Measurements from ENCODE around the gene SORCS2.

SORCS2 gene

GRCh38 chr4:7391637-7392437, 199.5 kb downstream of the SORCS2 start:
- TF ChIP-seq FOXP2 (optimal IDR thresholded peaks at IDR 0.05; ENCODE audit: borderline replicate concordance, extremely low read depth, extremely low read length, insufficient read depth) (no peak), POLR2AphosphoS5 (IDR thresholded peaks at IDR 0.05; ENCODE audit: low read depth, low read length) (no peak), SIN3A (IDR thresholded peaks at IDR 0.05; ENCODE audit: borderline replicate concordance, insufficient read depth, low read length) (no peak), TAF1 (IDR thresholded peaks at IDR 0.05; ENCODE audit: borderline replicate concordance, insufficient read depth, low read length) (no peak)
- TF ChIP-seq, protein P1, sequence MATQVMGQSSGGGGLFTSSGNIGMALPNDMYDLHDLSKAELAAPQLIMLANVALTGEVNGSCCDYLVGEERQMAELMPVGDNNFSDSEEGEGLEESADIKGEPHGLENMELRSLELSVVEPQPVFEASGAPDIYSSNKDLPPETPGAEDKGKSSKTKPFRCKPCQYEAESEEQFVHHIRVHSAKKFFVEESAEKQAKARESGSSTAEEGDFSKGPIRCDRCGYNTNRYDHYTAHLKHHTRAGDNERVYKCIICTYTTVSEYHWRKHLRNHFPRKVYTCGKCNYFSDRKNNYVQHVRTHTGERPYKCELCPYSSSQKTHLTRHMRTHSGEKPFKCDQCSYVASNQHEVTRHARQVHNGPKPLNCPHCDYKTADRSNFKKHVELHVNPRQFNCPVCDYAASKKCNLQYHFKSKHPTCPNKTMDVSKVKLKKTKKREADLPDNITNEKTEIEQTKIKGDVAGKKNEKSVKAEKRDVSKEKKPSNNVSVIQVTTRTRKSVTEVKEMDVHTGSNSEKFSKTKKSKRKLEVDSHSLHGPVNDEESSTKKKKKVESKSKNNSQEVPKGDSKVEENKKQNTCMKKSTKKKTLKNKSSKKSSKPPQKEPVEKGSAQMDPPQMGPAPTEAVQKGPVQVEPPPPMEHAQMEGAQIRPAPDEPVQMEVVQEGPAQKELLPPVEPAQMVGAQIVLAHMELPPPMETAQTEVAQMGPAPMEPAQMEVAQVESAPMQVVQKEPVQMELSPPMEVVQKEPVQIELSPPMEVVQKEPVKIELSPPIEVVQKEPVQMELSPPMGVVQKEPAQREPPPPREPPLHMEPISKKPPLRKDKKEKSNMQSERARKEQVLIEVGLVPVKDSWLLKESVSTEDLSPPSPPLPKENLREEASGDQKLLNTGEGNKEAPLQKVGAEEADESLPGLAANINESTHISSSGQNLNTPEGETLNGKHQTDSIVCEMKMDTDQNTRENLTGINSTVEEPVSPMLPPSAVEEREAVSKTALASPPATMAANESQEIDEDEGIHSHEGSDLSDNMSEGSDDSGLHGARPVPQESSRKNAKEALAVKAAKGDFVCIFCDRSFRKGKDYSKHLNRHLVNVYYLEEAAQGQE (IDR thresholded peaks at IDR 0.05; ENCODE audit: insufficient read depth in 1 of 2, low read depth in 2 of 2, low read length in 2 of 2): no peak

DNA sequence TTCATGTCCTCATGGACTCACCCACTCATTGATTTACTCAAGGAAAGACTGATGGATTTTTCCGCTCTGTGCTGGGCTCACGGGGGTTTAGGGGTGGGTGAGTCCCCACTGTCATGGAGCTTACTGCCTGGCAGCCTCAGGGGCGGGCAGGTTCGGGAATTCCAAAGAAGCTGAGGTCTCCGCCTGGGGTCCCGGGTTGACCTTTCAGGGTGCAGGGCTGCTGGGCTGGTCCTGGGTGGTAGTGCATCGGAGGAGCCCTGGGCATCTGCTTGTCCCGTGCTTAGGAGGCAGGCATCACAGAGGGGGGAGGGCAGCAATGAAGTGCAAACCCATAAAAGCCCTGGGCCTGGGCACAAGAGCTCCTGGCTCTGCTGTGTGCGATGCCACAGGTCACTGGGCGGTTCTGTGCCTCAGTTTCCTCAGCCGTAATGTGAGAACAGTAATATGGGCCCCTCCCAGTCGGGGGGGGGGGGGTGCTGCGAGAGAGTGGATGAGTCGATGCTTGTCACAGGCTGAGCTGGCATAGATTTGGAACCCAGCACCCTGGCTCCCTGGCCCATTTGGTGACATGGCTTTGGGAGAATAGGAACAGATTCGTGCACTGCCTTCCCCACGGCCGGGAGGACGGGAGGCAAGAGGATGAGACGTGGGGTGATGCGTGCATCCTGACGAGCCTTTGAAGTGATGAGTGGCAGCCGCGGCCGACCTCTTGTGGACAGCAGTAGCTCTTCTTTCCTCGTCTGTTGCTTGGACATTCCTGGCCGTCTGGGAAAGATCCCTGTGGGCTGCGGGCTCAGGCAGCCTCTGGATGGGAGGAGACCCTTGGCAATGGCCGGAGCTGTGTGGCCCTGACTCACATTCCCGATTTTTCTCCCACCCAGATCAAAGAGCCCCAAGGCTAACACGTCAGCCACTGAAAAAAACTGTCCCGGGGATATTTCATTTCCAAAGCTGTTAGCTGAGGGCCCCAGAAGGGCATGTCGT, 200.4 kb downstream of the SORCS2 start:
- TF ChIP-seq FOXP2 (optimal IDR thresholded peaks at IDR 0.05; ENCODE audit: borderline replicate concordance, extremely low read depth, extremely low read length, insufficient read depth) (no peak), POLR2AphosphoS5 (IDR thresholded peaks at IDR 0.05; ENCODE audit: low read depth, low read length) (no peak)

GRCh38 chr4:7393601-7394575, 201.6 kb downstream of the SORCS2 start:
- TF ChIP-seq FOXP2 (optimal IDR thresholded peaks at IDR 0.05; ENCODE audit: borderline replicate concordance, extremely low read depth, extremely low read length, insufficient read depth) (no peak), TAF1 (IDR thresholded peaks at IDR 0.05; ENCODE audit: borderline replicate concordance, insufficient read depth, low read length) (no peak), POLR2AphosphoS5 (IDR thresholded peaks at IDR 0.05; ENCODE audit: low read depth, low read length) (no peak), SIN3A (IDR thresholded peaks at IDR 0.05; ENCODE audit: borderline replicate concordance, insufficient read depth, low read length) (no peak)
- TF ChIP-seq, protein P1 (IDR thresholded peaks at IDR 0.05; ENCODE audit: insufficient read depth in 1 of 2, low read depth in 2 of 2, low read length in 2 of 2): no peak

DNA sequence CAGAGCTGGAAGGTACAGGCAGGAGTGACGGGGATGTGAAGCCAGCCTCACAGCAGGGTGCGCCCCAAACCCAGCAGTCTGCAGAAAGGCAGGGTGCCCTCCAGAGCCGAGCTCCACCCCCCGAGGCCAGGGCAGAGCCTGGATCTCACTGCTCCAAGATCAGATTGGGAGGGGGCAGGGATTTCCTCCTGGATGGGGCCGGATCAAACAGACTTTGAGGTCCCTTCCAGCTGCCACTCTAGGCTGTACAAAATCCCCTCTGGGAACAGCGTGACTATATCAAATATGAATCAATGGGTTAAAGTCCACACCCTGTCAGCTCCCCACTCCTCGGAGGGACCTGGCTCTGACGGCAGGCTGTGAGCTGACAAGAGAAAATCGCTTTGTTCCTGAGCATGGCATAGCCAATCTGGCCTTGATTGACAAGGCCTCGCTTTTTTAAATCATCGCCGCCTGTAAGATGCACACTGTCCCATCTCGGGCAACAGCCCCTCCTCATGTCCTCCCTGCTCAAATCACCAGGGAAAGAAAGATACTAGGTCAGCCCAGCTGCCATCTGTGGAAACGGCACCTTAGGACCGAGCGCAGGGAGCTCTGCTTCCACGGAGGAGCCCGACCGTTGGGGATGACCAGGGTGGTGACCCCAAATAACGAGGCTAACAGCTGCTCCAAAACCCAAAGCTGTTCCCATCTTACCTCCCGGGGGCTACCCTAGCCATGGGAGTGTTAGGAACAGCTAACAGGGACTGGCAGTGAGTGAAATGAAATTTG, 202.5 kb downstream of the SORCS2 start:
- TF ChIP-seq TAF1 (IDR thresholded peaks at IDR 0.05; ENCODE audit: borderline replicate concordance, insufficient read depth, low read length) (no peak), FOXP2 (optimal IDR thresholded peaks at IDR 0.05; ENCODE audit: borderline replicate concordance, extremely low read depth, extremely low read length, insufficient read depth) (no peak), SIN3A (IDR thresholded peaks at IDR 0.05; ENCODE audit: borderline replicate concordance, insufficient read depth, low read length) (no peak), POLR2AphosphoS5 (IDR thresholded peaks at IDR 0.05; ENCODE audit: low read depth, low read length) (no peak)
- TF ChIP-seq, protein P1 (IDR thresholded peaks at IDR 0.05; ENCODE audit: insufficient read depth in 1 of 2, low read depth in 2 of 2, low read length in 2 of 2): no peak

All from PFSK-1 (cell line).